ENCODE data around the gene MT1F. TPM values are rescaled to one million over a fixed set of nuclear protein-coding genes. Genes with fewer than 3 reads are reported as not detected.

The MT1F gene
- total and polyA plus RNA-seq, 10 of the 15 experiments (the other 5 are each of a cell fraction or from before 2014, with no cell fraction given): 0.28 to 2.5 (median 1.1) TPM; not detected in 1

DNA sequence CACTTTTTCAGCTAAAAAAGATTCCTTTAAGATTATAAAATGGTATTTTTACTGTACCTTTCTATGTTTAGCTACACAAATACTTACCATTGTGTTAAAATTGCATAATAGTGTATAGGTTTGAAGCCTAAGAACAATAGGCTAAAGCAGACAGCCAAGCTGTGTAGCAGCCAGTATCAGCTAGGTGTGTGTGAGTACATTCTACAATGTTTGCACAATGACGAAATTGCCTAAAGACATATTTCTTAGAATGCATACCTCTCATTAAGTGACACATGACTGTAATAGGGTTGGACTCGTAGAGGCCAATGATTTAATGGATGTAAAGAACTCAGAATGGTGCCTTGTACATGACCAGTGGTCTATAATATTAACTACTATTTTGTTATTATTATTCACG, 7.9 kb upstream of the MT1F start (continued):
- no peak for TF ChIP-seq KAT2A (conservative IDR thresholded peaks at IDR 0.05; ENCODE audit: control insufficient read depth, low read depth, low read length)

GRCh38 chr16:56651586-56651985, 6.2 kb upstream of the MT1F start, which contains the start of gene MT1B:
TSS of gene MT1B (plus strand) at chr16:56651886. CDS start at chr16:56651954, 68 bp downstream.
- no peaks in the 10 kb centered on the region for H3K79me2 ChIP-seq (ENCODE audit: control insufficient read depth, insufficient read depth, low read length)
- in situ Hi-C loops (cut with MboI): no loop called here
- no peak within 1 kb of the TSS for H3K4me2 ChIP-seq (ENCODE audit: control insufficient read depth, insufficient read depth)
- no peaks in the 10 kb centered on the region for H3K36me3 ChIP-seq (ENCODE audit: control insufficient read depth in 2 of 2, insufficient read depth in 2 of 2, low read length in 1 of 2)
- ChIA-PET POLR2A (no interaction called here), SMC1A (ENCODE audit: uncharacterized antibody, unreplicated experiment) (no interaction called here), CTCF (no interaction called here), RAD21 (ENCODE audit: unreplicated experiment) (no interaction called here)
- H3K4me1 ChIP-seq (ENCODE audit: control insufficient read depth, insufficient read depth, low read length): no peaks in the 10 kb centered on the region
- no peaks in the 10 kb centered on the region for H3K9me3 ChIP-seq (replicated peaks; ENCODE audit: control insufficient read depth, insufficient read depth, low read length)
- DNase-seq (ENCODE audit: low read depth, low spot score): no peak
- no peak within 1 kb of the TSS for H3K4me3 ChIP-seq
- no peak within 1 kb of the TSS for H3K9ac ChIP-seq (ENCODE audit: control insufficient read depth, insufficient read depth, low read length)
- H3K27ac ChIP-seq (ENCODE audit: control insufficient read depth, insufficient read depth): no peak within 1 kb of the TSS
- no peak for FAIRE-seq
- peaks cover 3 to 6% of the 10 kb centered on the region in 2 experiments for H3K27me3 ChIP-seq (replicated peaks in 1 of 2; ENCODE audit: control insufficient read depth in 2 of 2, insufficient read depth in 2 of 2, low read length in 1 of 2)
- no peak for ATAC-seq
- no peaks in the 10 kb centered on the region for H4K20me1 ChIP-seq (ENCODE audit: control insufficient read depth, insufficient read depth)
- H2AFZ ChIP-seq (ENCODE audit: control insufficient read depth, low read depth, low read length): no peak within 1 kb of the TSS
- TF ChIP-seq JUND (IDR thresholded peaks at IDR 0.05; ENCODE audit: low read depth, low read length): no peak
- intact Hi-C loops (cut with micrococcal nuclease; ENCODE audit: unreplicated experiment): no loop called here
- WGBS (ENCODE audit: insufficient coverage, insufficient replicate concordance, low lambda C conversion rate, missing lambda C conversion rate): 16% methylated on average over 6 of the region's 7 CpGs
- no TSS peak for BruUV-seq (replicated peaks)

- H3K79me2 ChIP-seq (ENCODE audit: control insufficient read depth, insufficient read depth, low read length): no peaks in the 10 kb centered on the region
- FAIRE-seq (no peak), ATAC-seq (no peak), DNase-seq (ENCODE audit: low read depth, low spot score) (no peak)
- no peaks in the 10 kb centered on the region for H4K20me1 ChIP-seq (ENCODE audit: control insufficient read depth, insufficient read depth)
- intact Hi-C loops (cut with micrococcal nuclease; ENCODE audit: unreplicated experiment) (no loop called here), in situ Hi-C loops (cut with MboI) (no loop called here)
- 0% methylated on average over 1 of the region's 1 CpG for WGBS (ENCODE audit: insufficient coverage, insufficient replicate concordance, low lambda C conversion rate, missing lambda C conversion rate)
- POLR2A ChIA-PET: no interaction called here
- no peaks in the 10 kb centered on the region for H3K9me3 ChIP-seq (replicated peaks; ENCODE audit: control insufficient read depth, insufficient read depth, low read length)
- no TSS peak for BruUV-seq (replicated peaks)
- peaks cover 3 to 5% of the 10 kb centered on the region in 2 experiments; a peak in 3 of 4 replicates for H3K27me3 ChIP-seq (replicated peaks in 1 of 2; ENCODE audit: control insufficient read depth in 2 of 2, insufficient read depth in 2 of 2, low read length in 1 of 2)
- RAD21 ChIA-PET (ENCODE audit: unreplicated experiment): interaction anchor here (1.2 to 1.7 kb wide), 2 partner anchors 21 to 49 kb away, joined by 3 to 4 read pairs; no protein-coding TSS in a partner anchor
- CTCF ChIA-PET: interaction anchor here (0.7 to 1.5 kb wide), 2 partner anchors 141 to 1277 kb away, joined by 3 read pairs; no protein-coding TSS in a partner anchor
- no peak overlapping the region for H3K27ac ChIP-seq (ENCODE audit: control insufficient read depth, insufficient read depth)
- H3K4me1 ChIP-seq (ENCODE audit: control insufficient read depth, insufficient read depth, low read length): no peaks in the 10 kb centered on the region
- no peak for TF ChIP-seq ZBED1 (IDR thresholded peaks at IDR 0.05; ENCODE audit: borderline replicate concordance)
- no peak for TF ChIP-seq PAX5 (IDR thresholded peaks at IDR 0.05; ENCODE audit: borderline replicate concordance, low read depth, low read length)
- TF ChIP-seq JUNB (IDR thresholded peaks at IDR 0.05): no peak
- TF ChIP-seq TCF12 (IDR thresholded peaks at IDR 0.05; ENCODE audit: low read depth, low read length): no peak
- TF ChIP-seq PAX8 (IDR thresholded peaks at IDR 0.05): no peak
- TF ChIP-seq RAD51 (IDR thresholded peaks at IDR 0.05): no peak
- no peak for TF ChIP-seq MYC (IDR thresholded peaks at IDR 0.05; ENCODE audit: insufficient read depth, insufficient read length, insufficient replicate concordance, low read length, severe bottlenecking)
- no peak for TF ChIP-seq IRF3 (IDR thresholded peaks at IDR 0.05)
- TF ChIP-seq SMAD5 (IDR thresholded peaks at IDR 0.05; ENCODE audit: low read depth): no peak
- no peak overlapping the region for H2AFZ ChIP-seq (ENCODE audit: control insufficient read depth, low read depth, low read length)
- SMC1A ChIA-PET (ENCODE audit: uncharacterized antibody, unreplicated experiment): interaction anchor here (1.7 kb wide), 1 partner anchor 49 kb away, joined by 4 read pairs; no protein-coding TSS in a partner anchor
- H3K9ac ChIP-seq (ENCODE audit: control insufficient read depth, insufficient read depth, low read length): no peak overlapping the region
- H3K4me2 ChIP-seq (ENCODE audit: control insufficient read depth, insufficient read depth): no peak overlapping the region
- H3K4me3 ChIP-seq: no peak overlapping the region
- H3K36me3 ChIP-seq (ENCODE audit: control insufficient read depth in 2 of 2, insufficient read depth in 2 of 2, low read length in 1 of 2): no peaks in the 10 kb centered on the region
These were observed 5.2 kb upstream of the MT1F start for GRCh38 chr16:56652600-56652999.

Data from GM12878 (cell line).